ENCODE results near the gene HIRA.

- TF ChIP-seq POLR2A (IDR thresholded peaks at IDR 0.05): no peak
- TF ChIP-seq, protein P1, sequence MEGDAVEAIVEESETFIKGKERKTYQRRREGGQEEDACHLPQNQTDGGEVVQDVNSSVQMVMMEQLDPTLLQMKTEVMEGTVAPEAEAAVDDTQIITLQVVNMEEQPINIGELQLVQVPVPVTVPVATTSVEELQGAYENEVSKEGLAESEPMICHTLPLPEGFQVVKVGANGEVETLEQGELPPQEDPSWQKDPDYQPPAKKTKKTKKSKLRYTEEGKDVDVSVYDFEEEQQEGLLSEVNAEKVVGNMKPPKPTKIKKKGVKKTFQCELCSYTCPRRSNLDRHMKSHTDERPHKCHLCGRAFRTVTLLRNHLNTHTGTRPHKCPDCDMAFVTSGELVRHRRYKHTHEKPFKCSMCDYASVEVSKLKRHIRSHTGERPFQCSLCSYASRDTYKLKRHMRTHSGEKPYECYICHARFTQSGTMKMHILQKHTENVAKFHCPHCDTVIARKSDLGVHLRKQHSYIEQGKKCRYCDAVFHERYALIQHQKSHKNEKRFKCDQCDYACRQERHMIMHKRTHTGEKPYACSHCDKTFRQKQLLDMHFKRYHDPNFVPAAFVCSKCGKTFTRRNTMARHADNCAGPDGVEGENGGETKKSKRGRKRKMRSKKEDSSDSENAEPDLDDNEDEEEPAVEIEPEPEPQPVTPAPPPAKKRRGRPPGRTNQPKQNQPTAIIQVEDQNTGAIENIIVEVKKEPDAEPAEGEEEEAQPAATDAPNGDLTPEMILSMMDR (IDR thresholded peaks at IDR 0.05): no peak
Measured at GRCh38 chr22:19295733-19296132, 135.8 kb downstream of the HIRA start.

All from stomach (tissue), 4 donors.